GM12874 (cell line): ENCODE results near the gene CERK.

Experiments
- TF ChIP-seq, protein P1 (sequence below): IDR thresholded peaks from 2 replicates; pipeline ENCODE4 v1.5.1; 2011; ENCODE audit warnings: low read depth, mild to moderate bottlenecking, control low read depth, low read length, moderate library complexity; ENCODE audit not compliant: insufficient read depth

The CERK gene

DNA sequence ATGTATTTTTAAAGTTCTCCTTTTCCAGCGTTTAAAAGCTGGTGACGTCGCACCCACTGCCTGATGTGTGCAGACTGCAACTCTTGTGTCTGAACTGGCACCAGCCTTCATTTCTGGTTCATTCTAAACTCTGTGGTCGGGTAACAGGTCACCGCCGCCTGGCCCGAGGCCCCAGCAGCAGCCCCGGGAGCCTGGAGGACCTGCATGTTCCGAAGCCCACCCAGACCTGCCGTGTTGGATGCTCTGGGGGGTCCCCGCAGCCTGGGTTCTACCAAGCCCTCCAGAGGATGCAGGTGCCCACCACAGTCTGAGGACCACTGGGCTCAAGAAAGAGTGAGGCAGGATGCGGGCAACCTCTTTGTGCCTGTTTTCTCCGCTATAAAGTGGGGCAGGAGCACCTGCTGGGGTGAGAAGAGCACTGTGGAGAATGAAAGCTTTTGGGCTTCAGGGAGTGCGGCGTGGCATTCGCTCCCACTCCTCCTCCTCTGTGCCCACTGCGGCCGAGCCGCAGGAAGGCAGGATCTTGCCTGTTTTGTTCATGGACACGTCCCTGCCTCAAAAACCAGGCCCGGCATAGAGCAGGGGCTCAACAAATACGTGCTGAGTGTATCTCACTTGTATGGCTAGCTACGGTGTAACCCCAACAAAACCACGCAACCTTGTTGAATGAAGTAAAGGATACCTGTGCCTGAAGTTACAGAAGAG is 40.1 kb downstream of the CERK start:
- TF ChIP-seq, protein P1, sequence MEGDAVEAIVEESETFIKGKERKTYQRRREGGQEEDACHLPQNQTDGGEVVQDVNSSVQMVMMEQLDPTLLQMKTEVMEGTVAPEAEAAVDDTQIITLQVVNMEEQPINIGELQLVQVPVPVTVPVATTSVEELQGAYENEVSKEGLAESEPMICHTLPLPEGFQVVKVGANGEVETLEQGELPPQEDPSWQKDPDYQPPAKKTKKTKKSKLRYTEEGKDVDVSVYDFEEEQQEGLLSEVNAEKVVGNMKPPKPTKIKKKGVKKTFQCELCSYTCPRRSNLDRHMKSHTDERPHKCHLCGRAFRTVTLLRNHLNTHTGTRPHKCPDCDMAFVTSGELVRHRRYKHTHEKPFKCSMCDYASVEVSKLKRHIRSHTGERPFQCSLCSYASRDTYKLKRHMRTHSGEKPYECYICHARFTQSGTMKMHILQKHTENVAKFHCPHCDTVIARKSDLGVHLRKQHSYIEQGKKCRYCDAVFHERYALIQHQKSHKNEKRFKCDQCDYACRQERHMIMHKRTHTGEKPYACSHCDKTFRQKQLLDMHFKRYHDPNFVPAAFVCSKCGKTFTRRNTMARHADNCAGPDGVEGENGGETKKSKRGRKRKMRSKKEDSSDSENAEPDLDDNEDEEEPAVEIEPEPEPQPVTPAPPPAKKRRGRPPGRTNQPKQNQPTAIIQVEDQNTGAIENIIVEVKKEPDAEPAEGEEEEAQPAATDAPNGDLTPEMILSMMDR, result no peak

DNA sequence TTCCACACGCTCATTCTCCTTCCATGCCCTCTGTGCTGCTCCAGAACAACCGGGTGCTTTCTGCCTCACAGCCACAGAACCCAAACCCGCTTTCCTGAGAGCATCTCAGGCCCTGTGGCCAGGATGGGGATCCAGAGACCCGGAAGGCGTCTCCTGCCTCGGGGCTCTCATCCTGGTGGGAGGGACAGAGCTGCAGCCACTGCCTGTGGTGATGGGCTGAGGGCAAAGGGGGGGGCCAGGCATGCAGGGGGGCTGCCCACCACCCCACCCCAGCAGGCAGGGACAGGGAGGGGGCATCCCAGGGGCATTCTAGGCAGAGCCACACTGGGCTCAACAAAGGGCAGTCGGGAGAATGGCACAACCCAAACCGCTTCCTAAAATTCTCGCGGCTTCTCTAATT is 41.4 kb downstream of the CERK start:
- TF ChIP-seq, protein P1, result no peak

DNA sequence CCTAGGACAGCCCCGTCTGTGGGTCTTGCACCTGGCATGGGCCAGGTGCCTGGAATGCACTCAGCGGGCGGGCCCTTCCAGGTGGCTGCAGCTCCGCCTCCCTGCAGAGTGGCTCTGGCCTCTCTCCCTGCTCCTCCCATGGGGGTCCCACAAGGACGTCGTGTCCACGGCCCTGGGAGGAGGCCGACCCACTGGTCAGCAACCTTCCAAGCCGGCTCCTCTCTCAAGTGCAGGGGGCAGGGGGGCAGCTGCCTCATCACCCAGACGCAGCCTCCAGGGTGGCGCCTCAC is 41.9 kb downstream of the CERK start:
- TF ChIP-seq, protein P1, result no peak

DNA sequence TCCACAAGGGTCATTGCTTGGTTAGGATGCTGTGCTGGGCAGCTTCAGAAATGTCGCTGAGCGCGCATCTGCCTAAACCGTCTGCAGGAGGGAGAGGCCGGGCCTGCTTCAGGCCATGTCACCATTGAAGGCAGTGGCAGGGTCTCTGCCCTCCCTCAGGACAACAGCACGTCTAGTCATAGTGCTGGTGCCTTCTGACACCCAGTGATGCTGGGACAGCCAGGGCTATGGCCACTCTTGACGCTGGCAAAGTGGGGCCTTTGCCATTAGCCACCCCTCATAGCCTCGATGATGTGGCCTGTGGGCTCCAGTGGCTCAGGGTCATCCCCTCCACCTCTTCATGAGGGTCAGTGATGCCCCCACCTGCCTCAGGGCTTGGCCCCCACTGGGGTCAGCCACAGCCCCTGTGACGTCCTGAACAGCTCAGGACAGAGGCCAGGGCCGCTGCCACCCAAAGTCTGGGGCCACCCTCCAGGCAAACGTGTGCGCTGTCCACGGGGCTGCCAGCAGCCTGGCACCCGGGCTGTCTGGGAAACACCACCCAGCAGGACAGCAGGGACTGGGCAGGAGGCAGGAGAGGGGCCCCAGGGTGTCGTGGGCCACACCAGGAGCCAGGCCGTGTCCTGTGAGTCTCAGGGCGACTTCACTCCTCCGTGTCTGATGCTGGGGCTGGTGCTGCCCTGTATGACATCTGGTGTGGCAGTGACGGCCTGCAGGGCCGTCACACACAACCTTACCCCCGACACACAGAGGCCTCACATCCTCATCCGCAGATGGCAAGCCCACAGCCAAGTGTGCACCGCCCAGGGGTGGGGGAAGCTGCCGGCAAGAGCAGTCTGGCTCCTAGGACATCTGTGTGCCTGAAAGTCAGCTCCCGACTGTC is 42.5 kb downstream of the CERK start:
- TF ChIP-seq, protein P1, result no peak

DNA sequence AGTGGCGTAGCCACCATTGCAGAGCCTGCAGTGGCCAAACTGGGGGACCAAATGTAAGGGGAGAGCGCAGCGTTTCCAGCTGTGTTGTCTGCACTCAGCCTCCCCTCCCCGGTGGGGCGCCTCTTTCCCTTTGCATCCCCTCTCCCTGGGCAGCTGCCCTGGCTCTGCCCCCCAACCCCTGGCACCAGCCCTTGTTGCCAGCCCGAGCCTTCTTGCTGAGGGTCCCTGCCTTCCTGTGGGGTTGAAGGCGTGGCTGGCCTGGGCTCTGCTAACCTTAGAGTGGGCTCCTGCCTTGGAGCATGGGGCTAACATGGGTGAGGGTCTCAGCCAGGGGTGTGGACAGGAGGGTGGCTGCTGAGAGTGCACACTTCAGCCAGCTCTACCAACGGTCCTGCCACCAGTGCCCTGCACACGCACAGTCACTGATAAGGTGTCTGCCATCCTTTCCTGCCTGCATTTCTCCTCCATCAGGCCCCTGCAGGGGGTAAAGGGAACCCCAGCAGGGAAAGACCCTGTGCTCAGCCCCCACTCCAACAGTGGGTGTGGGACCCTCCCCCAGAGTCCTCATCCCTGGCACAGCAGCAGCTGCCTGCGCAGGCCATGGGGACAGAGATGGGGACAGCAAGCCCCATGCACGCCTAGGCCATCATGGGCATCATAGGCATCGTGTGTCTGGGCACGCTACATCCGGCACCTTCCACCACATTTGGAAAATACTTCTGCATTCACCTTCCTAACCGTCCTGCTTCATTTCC is 43.5 kb downstream of the CERK start:
- TF ChIP-seq, protein P1, result no peak

DNA sequence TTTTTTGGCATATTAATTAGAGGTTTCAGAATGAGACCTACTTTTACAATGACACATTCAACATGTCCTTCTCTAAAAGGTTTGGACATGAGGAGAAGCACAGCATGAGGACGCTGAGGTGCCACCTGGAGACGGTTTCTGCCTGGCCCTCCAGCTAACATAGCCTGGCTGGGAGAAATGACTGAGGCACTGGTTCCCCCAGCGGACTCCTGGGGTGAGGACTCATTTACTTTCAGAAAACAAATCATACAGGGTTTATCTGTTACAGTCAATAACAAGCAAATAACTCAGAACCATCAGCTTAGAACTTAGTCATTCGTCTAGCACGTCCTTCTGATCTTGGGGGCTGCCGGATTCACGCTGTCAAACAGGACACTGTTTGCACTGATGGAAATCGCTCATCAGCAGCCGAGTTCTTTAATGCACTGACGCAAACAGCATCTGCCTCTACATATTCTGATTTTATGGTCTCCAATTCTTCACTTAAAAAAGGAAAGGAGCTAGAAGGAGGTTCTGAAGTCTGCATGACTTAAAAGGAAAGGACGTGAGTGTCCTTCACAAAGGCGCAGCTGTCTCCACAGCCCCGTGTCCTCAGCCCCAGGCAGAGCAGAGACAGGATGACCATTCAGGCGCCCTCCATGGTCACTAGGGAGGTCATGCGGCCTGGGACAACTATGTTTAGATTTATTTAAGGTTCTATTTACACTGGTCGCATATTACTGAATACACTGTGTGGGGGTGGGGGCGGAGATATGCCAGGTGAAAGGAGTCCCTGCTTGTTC is 44.2 kb downstream of the CERK start:
- TF ChIP-seq, protein P1, result no peak
